D721Med (cell line): ENCODE data around the gene VPS41.

Experiments
- DNase-seq: peaks from one replicate; pipeline ENCODE4 v3.0.0; 2011; ENCODE audit warnings: low spot score; ENCODE audit not compliant: insufficient read length
- FAIRE-seq: peaks from 2 replicates; lab custom pipeline; 2011; peaks lifted over from hg19 to GRCh38; lab: Jason Lieb, UNC
- CTCF ChIP-seq: IDR thresholded peaks from 2 replicates; pipeline ENCODE4 v1.5.1; 2012; ENCODE audit warnings: mild to moderate bottlenecking, control low read depth; ENCODE audit not compliant: insufficient read depth; ENCODE audit errors: missing control alignments

The VPS41 gene

GRCh38 chr7:38682606-38683005 lies 226.4 kb downstream of the VPS41 start:
- no peak for TF ChIP-seq CTCF
- FAIRE-seq: no peak
- no peak for DNase-seq

- TF ChIP-seq CTCF: no peak
- FAIRE-seq (no peak), DNase-seq (no peak)
Measured at GRCh38 chr7:38681882-38682281, 227.1 kb downstream of the VPS41 start.

- DNase-seq (no peak), FAIRE-seq (no peak)
- TF ChIP-seq CTCF: no peak
Measured at GRCh38 chr7:38679419-38679818, 229.6 kb downstream of the VPS41 start.

GRCh38 chr7:38678698-38679054 lies 230.3 kb downstream of the VPS41 start:
- no peak for DNase-seq
- TF ChIP-seq CTCF: no peak
- no peak for FAIRE-seq

- DNase-seq (no peak), FAIRE-seq (no peak)
- TF ChIP-seq CTCF: no peak
Measured at GRCh38 chr7:38677981-38678697, 230.9 kb downstream of the VPS41 start.

- TF ChIP-seq CTCF: no peak
- no peak for FAIRE-seq
- no peak for DNase-seq
Measured at GRCh38 chr7:38675494-38676106, 233.4 kb downstream of the VPS41 start.

- no peak for FAIRE-seq
- no peak for TF ChIP-seq CTCF
- DNase-seq: no peak
Measured at GRCh38 chr7:38674513-38674912, 234.5 kb downstream of the VPS41 start.
